22Rv1 (cell line): ENCODE measurements around the gene KCNJ2.

Experiments used
- CTCF ChIP-seq: fragments of 450-650 bp; IDR thresholded peaks from 2 replicates; pipeline ENCODE4 v1.5.1; 2017; ENCODE audit warnings: mild to moderate bottlenecking
- ZFX ChIP-seq: fragments of 450-650 bp; IDR thresholded peaks from 2 replicates; pipeline ENCODE4 v1.6.1; 2017; ENCODE audit warnings: antibody characterized with exemption, borderline replicate concordance

GRCh38 chr17:70139449-70139993 lies 29.8 kb upstream of the KCNJ2 start:
- TF ChIP-seq CTCF (no peak), ZFX (no peak)
